Midbrain (tissue), 1 donor: Measurements from ENCODE around the gene TNNI3K.
"Not testable (repeated sequence)": the region's sequence is repeated elsewhere in the genome, so short reads cannot be mapped to it uniquely, and the experiment has no call there.

Experiments
- DNase-seq: peaks from one replicate; lab custom pipeline; 2025; lab: John Stamatoyannopoulos, UW

The TNNI3K gene, protein sequence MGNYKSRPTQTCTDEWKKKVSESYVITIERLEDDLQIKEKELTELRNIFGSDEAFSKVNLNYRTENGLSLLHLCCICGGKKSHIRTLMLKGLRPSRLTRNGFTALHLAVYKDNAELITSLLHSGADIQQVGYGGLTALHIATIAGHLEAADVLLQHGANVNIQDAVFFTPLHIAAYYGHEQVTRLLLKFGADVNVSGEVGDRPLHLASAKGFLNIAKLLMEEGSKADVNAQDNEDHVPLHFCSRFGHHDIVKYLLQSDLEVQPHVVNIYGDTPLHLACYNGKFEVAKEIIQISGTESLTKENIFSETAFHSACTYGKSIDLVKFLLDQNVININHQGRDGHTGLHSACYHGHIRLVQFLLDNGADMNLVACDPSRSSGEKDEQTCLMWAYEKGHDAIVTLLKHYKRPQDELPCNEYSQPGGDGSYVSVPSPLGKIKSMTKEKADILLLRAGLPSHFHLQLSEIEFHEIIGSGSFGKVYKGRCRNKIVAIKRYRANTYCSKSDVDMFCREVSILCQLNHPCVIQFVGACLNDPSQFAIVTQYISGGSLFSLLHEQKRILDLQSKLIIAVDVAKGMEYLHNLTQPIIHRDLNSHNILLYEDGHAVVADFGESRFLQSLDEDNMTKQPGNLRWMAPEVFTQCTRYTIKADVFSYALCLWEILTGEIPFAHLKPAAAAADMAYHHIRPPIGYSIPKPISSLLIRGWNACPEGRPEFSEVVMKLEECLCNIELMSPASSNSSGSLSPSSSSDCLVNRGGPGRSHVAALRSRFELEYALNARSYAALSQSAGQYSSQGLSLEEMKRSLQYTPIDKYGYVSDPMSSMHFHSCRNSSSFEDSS

GRCh38 chr1:74235153-74235552 is at the start of gene TNNI3K:
Gene TNNI3K, plus strand, starts transcription at chr1:74235387. Its CDS starts 65 bp downstream, at chr1:74235452.
- DNase-seq = no peak

- DNase-seq = no peak
These were observed 41.3 kb upstream of the TNNI3K start for GRCh38 chr1:74193908-74194307.

GRCh38 chr1:74195339-74195738 is 39.8 kb upstream of the TNNI3K start:
- no peak for DNase-seq

DNA sequence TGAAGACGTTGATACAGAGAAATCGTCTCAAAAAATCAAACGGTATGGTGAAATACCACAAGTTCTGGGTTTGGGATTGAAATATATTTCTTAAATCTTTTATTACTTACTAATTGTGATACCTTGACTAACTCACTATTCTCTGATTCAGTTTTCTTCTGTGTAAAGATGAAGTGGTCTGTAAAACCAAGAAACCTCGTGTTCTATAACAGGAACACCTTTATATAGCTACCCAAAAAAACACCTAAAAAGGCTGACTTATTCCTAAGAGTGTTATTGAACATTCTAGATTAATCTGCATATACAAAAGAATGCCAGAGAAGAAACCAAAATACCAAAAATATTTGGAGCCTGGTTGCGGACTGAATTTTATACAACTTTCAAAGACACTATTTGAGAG is 37.9 kb upstream of the TNNI3K start:
- DNase-seq = no peak

GRCh38 chr1:74197657-74198552 is 37.3 kb upstream of the TNNI3K start, which contains the start of the genes FPGT and LRRIQ3:
Gene FPGT, plus strand, starts transcription at chr1:74198242. Its CDS starts 37 bp downstream, at chr1:74198279.
Gene LRRIQ3, minus strand, starts transcription at chr1:74198176. Its CDS starts 14,492 bp downstream, at chr1:74183684.
- peak; percentile 96 for DNase-seq

DNA sequence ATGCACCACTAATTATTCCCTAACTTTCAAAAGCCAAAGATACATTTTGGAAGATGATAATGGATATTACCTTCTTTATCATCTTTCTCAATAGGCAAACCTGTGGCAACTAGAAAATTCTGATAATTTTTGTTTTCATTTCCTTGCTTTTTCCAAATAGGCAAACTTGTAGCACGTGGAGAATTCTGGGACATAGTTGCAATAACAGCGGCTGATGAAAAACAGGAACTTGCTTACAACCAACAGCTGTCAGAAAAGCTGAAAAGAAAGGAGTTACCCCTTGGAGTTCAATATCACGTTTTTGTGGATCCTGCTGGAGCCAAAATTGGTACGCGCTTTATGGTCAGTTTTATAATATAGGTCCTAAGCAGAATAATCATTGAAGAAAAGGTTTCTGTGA is 35.7 kb upstream of the TNNI3K start:
- no peak for DNase-seq

DNA sequence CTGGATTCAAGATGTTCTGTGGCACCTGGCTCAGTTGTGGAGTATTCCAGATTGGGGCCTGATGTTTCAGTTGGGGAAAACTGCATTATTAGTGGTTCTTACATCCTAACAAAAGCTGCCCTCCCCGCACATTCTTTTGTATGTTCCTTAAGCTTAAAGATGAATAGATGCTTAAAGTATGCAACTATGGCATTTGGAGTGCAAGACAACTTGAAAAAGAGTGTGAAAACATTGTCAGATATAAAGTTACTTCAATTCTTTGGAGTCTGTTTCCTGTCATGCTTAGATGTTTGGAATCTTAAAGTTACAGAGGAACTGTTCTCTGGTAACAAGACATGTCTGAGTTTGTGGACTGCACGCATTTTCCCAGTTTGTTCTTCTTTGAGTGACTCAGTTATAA is 29.9 kb upstream of the TNNI3K start:
- DNase-seq = no peak

DNA sequence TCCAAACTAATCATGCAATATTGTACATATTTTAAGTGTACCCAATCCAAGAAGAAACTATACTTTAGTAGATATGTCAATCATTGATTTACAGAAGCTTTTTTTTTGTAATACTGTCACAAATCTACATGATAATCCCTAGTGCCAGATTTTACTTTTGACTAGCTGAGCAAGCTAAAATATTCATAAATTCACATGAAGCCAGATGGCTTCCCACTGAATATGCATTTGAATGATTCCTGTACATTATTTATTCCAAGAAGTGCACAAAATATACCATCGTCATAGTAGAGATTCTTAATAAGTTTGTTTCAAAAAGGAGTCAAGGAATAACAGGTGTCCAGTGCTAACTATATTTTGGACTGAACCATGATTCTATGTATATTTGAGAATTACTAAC is 20.0 kb upstream of the TNNI3K start:
- DNase-seq = no peak

- no peak for DNase-seq
These were observed 12.5 kb upstream of the TNNI3K start for GRCh38 chr1:74222701-74223100.

GRCh38 chr1:74223453-74223852 is 11.7 kb upstream of the TNNI3K start:
- DNase-seq = no peak

DNA sequence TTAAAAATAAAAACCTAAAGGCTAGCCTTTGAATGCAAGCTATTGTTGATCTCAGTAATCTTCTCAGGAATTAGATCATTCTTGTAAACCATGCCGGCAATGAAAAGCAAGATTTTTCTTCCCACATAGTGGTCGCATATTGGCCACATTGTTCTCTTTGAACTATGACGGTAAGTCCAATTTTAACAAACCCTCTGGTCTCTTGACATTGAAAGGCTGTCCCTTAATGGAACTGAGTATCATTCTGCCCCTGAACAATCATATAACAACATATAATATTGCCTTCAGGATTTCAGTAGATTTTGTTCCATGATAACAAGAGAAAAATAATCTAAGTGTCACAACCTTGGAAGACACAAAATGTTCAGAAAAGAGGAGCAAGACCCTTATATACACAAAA is 1.3 kb downstream of the TNNI3K start:
- DNase-seq = no peak

- DNase-seq = no peak
These were observed 1.8 kb downstream of the TNNI3K start for GRCh38 chr1:74237035-74237434.

- no peak for DNase-seq
These were observed 2.6 kb downstream of the TNNI3K start for GRCh38 chr1:74237787-74238186.

GRCh38 chr1:74245168-74245772 is 10.1 kb downstream of the TNNI3K start:
- DNase-seq = no peak

- DNase-seq = no peak
These were observed 11.1 kb downstream of the TNNI3K start for GRCh38 chr1:74246315-74246714.

- DNase-seq = no peak
These were observed 12.8 kb downstream of the TNNI3K start for GRCh38 chr1:74247881-74248528.

DNA sequence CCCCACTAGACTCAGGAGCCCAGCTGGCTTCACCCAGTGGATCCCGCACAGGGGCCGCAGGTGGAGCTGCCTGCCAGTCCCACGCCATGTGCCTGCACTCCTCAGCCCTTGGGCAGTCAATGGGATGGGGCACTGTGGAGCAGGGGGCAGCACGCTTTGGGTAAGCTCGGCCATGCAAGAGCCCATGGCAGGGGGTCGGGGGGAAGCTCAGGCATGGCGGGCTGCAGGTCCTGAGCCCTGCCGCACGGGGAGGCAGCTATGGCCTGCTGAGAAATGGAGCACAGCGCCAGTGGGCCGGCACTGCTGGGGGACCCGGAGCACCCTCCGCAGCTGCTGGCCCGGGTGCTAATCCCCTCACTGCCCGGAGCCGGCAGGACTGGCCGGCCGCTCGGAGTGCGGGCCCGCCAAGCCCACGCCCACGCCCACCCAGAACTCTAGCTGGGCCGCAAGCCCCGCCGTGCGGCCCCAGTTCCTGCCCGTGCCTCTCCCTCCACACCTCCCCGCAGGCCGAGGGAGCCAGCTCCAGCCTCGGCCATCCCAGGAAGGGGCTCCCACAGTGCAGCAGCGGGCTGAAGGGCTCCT is 18.1 kb downstream of the TNNI3K start:
- not testable (repeated sequence) for DNase-seq

- DNase-seq = no peak
These were observed 30.8 kb downstream of the TNNI3K start for GRCh38 chr1:74266001-74266400.

GRCh38 chr1:74271503-74271902 is 36.3 kb downstream of the TNNI3K start:
- DNase-seq = no peak

DNA sequence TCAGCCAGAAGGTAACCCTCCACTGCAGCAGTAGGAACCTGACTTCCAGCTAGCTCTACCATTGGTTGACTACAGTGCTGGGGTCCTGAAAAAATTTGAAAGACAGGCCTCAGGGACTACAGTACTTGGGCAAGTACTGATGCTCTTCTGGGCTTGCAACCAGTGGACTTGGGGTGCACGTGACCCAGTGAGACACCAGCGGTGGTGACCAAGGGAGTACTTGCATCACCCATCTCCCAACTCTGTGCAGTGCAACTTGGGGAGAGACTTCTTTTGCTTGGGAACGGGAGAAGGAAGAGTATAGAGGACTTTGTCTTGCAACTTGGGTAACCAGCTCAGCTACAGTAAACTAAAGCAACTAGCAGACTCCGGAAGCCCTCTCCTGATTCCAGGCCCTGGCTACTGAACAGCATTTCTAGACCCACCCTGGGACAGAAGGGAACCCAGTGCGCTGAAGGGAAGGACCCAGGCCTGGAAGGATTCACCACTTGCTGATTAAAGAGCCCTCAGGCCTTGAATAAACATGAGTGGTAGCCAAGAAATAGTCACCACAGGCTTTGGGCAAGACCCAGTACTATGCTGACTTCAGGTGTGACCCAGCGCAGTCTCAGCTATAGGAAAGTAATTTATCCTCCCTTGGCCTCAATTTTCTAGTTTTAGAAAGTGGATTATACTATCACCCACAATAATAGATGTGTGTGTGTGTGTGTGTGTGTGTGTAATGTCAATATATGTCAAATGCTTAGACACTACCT is 45.6 kb downstream of the TNNI3K start:
- no peak for DNase-seq
